GM12878 (cell line): ENCODE results near the gene SPATC1L. TPM values are rescaled to one million over a fixed set of nuclear protein-coding genes. Genes with fewer than 3 reads are reported as not detected.

Experiments
- ATAC-seq: fragments of 200-7000 bp; cut with Tn5 transposase; 3 replicates; pipeline ENCODE4 v1.9.1; 2020; ENCODE audit warnings: mild to moderate bottlenecking, moderate library complexity
- BruUV-seq: library from RNA; stranded (reverse); fragments of 400-500 nt; replicated peaks from 2 replicates; lab custom pipeline; 2021; lab: Mats Ljungman, UMichigan
- CTCF ChIA-PET: fragments of 300-600 bp; sonication (Branson Sonifier 250); formaldehyde crosslinking; extraction: SDS; loops from one replicate; lab custom pipeline; 2021; ENCODE audit warnings: inconsistent platforms; lab: Yijun Ruan, JAX
- POLR2A ChIA-PET: fragments of 350-600 bp; formaldehyde crosslinking; extraction: SDS; loops from one replicate; lab custom pipeline; 2021; ENCODE audit warnings: inconsistent platforms; lab: Charles Lee
- RAD21 ChIA-PET: fragments of 300-600 bp; sonication (Branson Sonifier 250); formaldehyde crosslinking; loops from one replicate; lab custom pipeline; 2023; ENCODE audit warnings: antibody characterized with exemption; ENCODE audit not compliant: unreplicated experiment; lab: Charles Lee
- SMC1A ChIA-PET: fragments of 300-600 bp; sonication (Branson Sonifier 250); formaldehyde crosslinking; loops from one replicate; lab custom pipeline; 2023; ENCODE audit not compliant: unreplicated experiment, uncharacterized antibody; lab: Charles Lee
- DNase-seq: peaks from one replicate; pipeline ENCODE4 v3.0.0-alpha.2; 2011; ENCODE audit warnings: low read depth, low spot score
- FAIRE-seq: peaks from 3 replicates; lab custom pipeline; 2011; peaks lifted over from hg19 to GRCh38; lab: Jason Lieb, UNC
- H2AFZ ChIP-seq: 2 replicates; pipeline ENCODE4 v1.6.0; 2011; ENCODE audit warnings: low read depth, low read length, control low read depth; ENCODE audit not compliant: control insufficient read depth
- H3K27ac ChIP-seq: 2 replicates; pipeline ENCODE4 v1.5.1; 2011; ENCODE audit warnings: control low read depth; ENCODE audit not compliant: control insufficient read depth, insufficient read depth
- H3K27me3 ChIP-seq, 2 experiments: replicated peaks in 1 of 2; 2 replicates each; pipeline versions ENCODE4 v1.6.0 to v1.6.1; 2011; ENCODE audit warnings: low read length in 1 of 2; ENCODE audit not compliant: control insufficient read depth in 2 of 2, insufficient read depth in 2 of 2
- H3K36me3 ChIP-seq, 2 experiments: 2 replicates each; pipeline ENCODE4 v1.5.1; 2011; ENCODE audit warnings: low read length in 1 of 2; ENCODE audit not compliant: control insufficient read depth in 2 of 2, insufficient read depth in 2 of 2
- H3K4me1 ChIP-seq: 2 replicates; pipeline ENCODE4 v1.6.1; 2011; ENCODE audit warnings: mild to moderate bottlenecking, low read length, moderate library complexity, mixed read lengths; ENCODE audit not compliant: control insufficient read depth, insufficient read depth
- H3K4me2 ChIP-seq: 2 replicates; pipeline ENCODE4 v1.6.0; 2011; ENCODE audit warnings: control low read depth; ENCODE audit not compliant: control insufficient read depth, insufficient read depth
- H3K4me3 ChIP-seq: fragments of 200-600 bp; sonication (generic); 2 replicates; pipeline ENCODE4 v1.5.1; 2016
- H3K79me2 ChIP-seq: 2 replicates; pipeline ENCODE4 v1.6.0; 2011; ENCODE audit warnings: low read length; ENCODE audit not compliant: control insufficient read depth, insufficient read depth
- H3K9ac ChIP-seq: 2 replicates; pipeline ENCODE4 v1.8.0; 2011; ENCODE audit warnings: low read length, control low read depth, mixed read lengths; ENCODE audit not compliant: control insufficient read depth, insufficient read depth
- H3K9me3 ChIP-seq: replicated peaks from 3 replicates; pipeline ENCODE4 v1.5.1; 2011; ENCODE audit warnings: mild to moderate bottlenecking, low read length; ENCODE audit not compliant: control insufficient read depth, insufficient read depth
- H4K20me1 ChIP-seq: 2 replicates; pipeline ENCODE4 v1.6.0; 2011; ENCODE audit not compliant: control insufficient read depth, insufficient read depth
- EED ChIP-seq: sonication (generic); IDR thresholded peaks from 2 replicates; pipeline ENCODE4 v1.6.1; 2016; ENCODE audit warnings: antibody characterized with exemption, low read depth
- EP300 ChIP-seq, 2 experiments: fragments of 150-350 bp in 1 of 2; IDR thresholded peaks; 2 replicates each; pipeline ENCODE4 v1.6.1; 2011 to 2012; ENCODE audit warnings: low read depth in 2 of 2, low read length in 2 of 2, borderline replicate concordance in 1 of 2, improper control_type of control experiment in 1 of 2, inconsistent platforms in 1 of 2; ENCODE audit not compliant: control insufficient read depth in 1 of 2
- FOS ChIP-seq: IDR thresholded peaks from 3 replicates; pipeline ENCODE4 v1.6.1; 2011; ENCODE audit warnings: borderline replicate concordance; ENCODE audit not compliant: insufficient read length; ENCODE audit errors: extremely low read depth
- IRF5 ChIP-seq: fragments of 450-650 bp; IDR thresholded peaks from 2 replicates; pipeline ENCODE4 v1.6.1; 2017; ENCODE audit warnings: borderline replicate concordance
- NFIC ChIP-seq: IDR thresholded peaks from 2 replicates; pipeline ENCODE4 v1.6.1; 2012; ENCODE audit warnings: low read depth, mild to moderate bottlenecking, inconsistent platforms, low read length, moderate library complexity
- NKRF ChIP-seq: fragments of 450-650 bp; conservative IDR thresholded peaks from 2 replicates; pipeline ENCODE4 v1.6.1; 2017; ENCODE audit warnings: mild to moderate bottlenecking, moderate library complexity
- POLR2A ChIP-seq: IDR thresholded peaks from 2 replicates; pipeline ENCODE4 v1.6.1; 2011; ENCODE audit warnings: low read depth, mild to moderate bottlenecking, low read length
- RAD51 ChIP-seq: fragments of 450-650 bp; IDR thresholded peaks from 2 replicates; pipeline ENCODE4 v1.6.1; 2016; ENCODE audit warnings: moderate library complexity, mild to moderate bottlenecking, inconsistent platforms
- RUNX3 ChIP-seq: IDR thresholded peaks from 2 replicates; pipeline ENCODE4 v1.6.1; 2012; ENCODE audit warnings: low read length, inconsistent platforms
- SREBF2 ChIP-seq: IDR thresholded peaks from 2 replicates; pipeline ENCODE4 v1.6.1; 2012; ENCODE audit warnings: mild to moderate bottlenecking, low read length
- SRF ChIP-seq, 2 experiments: IDR thresholded peaks; 2 replicates each; pipeline ENCODE4 v1.6.1; 2011; ENCODE audit warnings: low read depth in 2 of 2, low read length in 2 of 2, mild to moderate bottlenecking in 1 of 2, moderate library complexity in 1 of 2
- STAT1 ChIP-seq: fragments of 450-650 bp; conservative IDR thresholded peaks from 2 replicates; pipeline ENCODE4 v1.6.1; 2014; ENCODE audit warnings: antibody characterized with exemption, mild to moderate bottlenecking
- TAF1 ChIP-seq: IDR thresholded peaks from 2 replicates; pipeline ENCODE4 v1.6.1; 2011; ENCODE audit warnings: mild to moderate bottlenecking, low read depth, low read length, borderline replicate concordance
- TCF12 ChIP-seq: IDR thresholded peaks from 2 replicates; pipeline ENCODE4 v1.6.1; 2011; ENCODE audit warnings: low read depth, mild to moderate bottlenecking, low read length
- WRNIP1 ChIP-seq: IDR thresholded peaks from 2 replicates; pipeline ENCODE4 v1.6.1; 2011; ENCODE audit warnings: low read depth, low read length, improper control_type of control experiment, borderline replicate concordance
- ZBTB40 ChIP-seq: fragments of 450-650 bp; IDR thresholded peaks from 2 replicates; pipeline ENCODE4 v1.6.1; 2016; ENCODE audit warnings: mild to moderate bottlenecking, moderate library complexity, borderline replicate concordance
- ZZZ3 ChIP-seq: IDR thresholded peaks from 2 replicates; pipeline ENCODE4 v1.6.1; 2011; ENCODE audit warnings: low read depth; ENCODE audit not compliant: control insufficient read depth, insufficient read length
- WGBS: methylation state at CpG from one replicate; pipeline ENCODE4 v1.1.6; 2016; ENCODE audit warnings: low lambda C conversion rate; ENCODE audit not compliant: insufficient replicate concordance, insufficient coverage; ENCODE audit errors: missing lambda C conversion rate; 5-methylcytosine and 5-hydroxymethylcytosine counted together
- in situ Hi-C: fragments of 300-500 bp; cut with MboI; formaldehyde crosslinking; loops from 9 replicates; pipeline ENCODE4 v1.14.3; 2018; ENCODE audit warnings: mixed read lengths
- intact Hi-C: fragments of 100-400 bp; cut with micrococcal nuclease; formaldehyde crosslinking; loops from one replicate; pipeline ENCODE4 v1.14.2; 2022; ENCODE audit not compliant: unreplicated experiment
- polyA plus RNA-seq, 11 experiments: library from polyadenylated mRNA; depleted of rRNA in 4 of 11; unstranded in 6 of 11; stranded (reverse) in 5 of 11; fragments of >200 nt; fragmentation: Nextera tagmentation in 4 of 11; fragmentation: Illumina TruSeq in 1 of 11; extraction: Ambion mirVana in 4 of 11; extraction: Trizol in 1 of 11; gene quantifications; 1 replicate in 1 of 11; 2 replicates in 10 of 11; pipeline versions ENCODE4 v1.2.1 to v1.2.3, GENCODE V29; 2011 to 2016; ENCODE audit warnings: inconsistent platforms in 2 of 11, missing spikeins in 2 of 11, low read depth in 1 of 11
- total RNA-seq, 4 experiments: library from RNA; depleted of rRNA in 3 of 4; stranded (reverse); fragments of >200 nt in 3 of 4; fragmentation: Illumina TruSeq in 1 of 4; extraction: Trizol in 1 of 4; gene quantifications; 2 replicates each; pipeline versions ENCODE4 v1.2.1 to v1.2.3, GENCODE V29; 2013 to 2021

The SPATC1L gene
- total and polyA plus RNA-seq, 10 of the 15 experiments (the other 5 are each of a cell fraction or from before 2014, with no cell fraction given): 1.4 to 16.0 (median 7.0) TPM; not detected in 2

- TF ChIP-seq ZZZ3 (no peak), FOS (no peak), IRF5 (no peak), RAD51 (no peak), NFIC (no peak), EED (no peak), NKRF (no peak)
Measured at GRCh38 chr21:46159841-46160656, 24.2 kb downstream of the SPATC1L start (continued).

- H3K27me3 ChIP-seq: no peaks in the 10 kb centered on the region
- H3K9me3 ChIP-seq: no peaks in the 10 kb centered on the region; the same call in 2 of the 3 replicates
- ChIA-PET CTCF (no interaction called here), SMC1A (interaction anchor here (1.6 kb wide), 1 partner anchor 166 kb away, joined by 3 read pairs; a partner anchor contains a TSS), POLR2A (no interaction called here), RAD21 (no interaction called here)
- H3K79me2 ChIP-seq: no peaks in the 10 kb centered on the region
- no peak overlapping the region for H2AFZ ChIP-seq
- no peak overlapping the region for H3K27ac ChIP-seq
- BruUV-seq: no TSS peak
- H4K20me1 ChIP-seq: no peaks in the 10 kb centered on the region
- in situ Hi-C loops: no loop called here
- FAIRE-seq (no peak), DNase-seq (no peak), ATAC-seq (no peak)
- intact Hi-C loops: no loop called here
- WGBS: 86% methylated on average over 12 of the region's 12 CpGs
- H3K4me3 ChIP-seq: no peak overlapping the region
- H3K36me3 ChIP-seq: no peaks in the 10 kb centered on the region
- H3K4me2 ChIP-seq: no peak overlapping the region
- no peaks in the 10 kb centered on the region for H3K4me1 ChIP-seq
- no peak overlapping the region for H3K9ac ChIP-seq
- no peak for TF ChIP-seq TAF1
- TF ChIP-seq STAT1: no peak
- TF ChIP-seq POLR2A: no peak
- TF ChIP-seq RAD51: no peak
- TF ChIP-seq SREBF2: no peak
- no peak for TF ChIP-seq ZBTB40
- no peak for TF ChIP-seq EP300 (IDR thresholded peaks at IDR 0.05; ENCODE audit: borderline replicate concordance in 1 of 2, control insufficient read depth in 1 of 2, low read depth in 2 of 2, low read length in 2 of 2)
- TF ChIP-seq SRF (IDR thresholded peaks at IDR 0.05; ENCODE audit: low read depth in 2 of 2, low read length in 2 of 2): no peak
- TF ChIP-seq TCF12: no peak
- no peak for TF ChIP-seq RUNX3
- TF ChIP-seq WRNIP1: no peak
Measured at GRCh38 chr21:46159390-46159789, 24.9 kb downstream of the SPATC1L start.
